ENCODE measurements around the gene ARID3C.

GRCh38 chr9:34628656-34629490 lies at the start of gene ARID3C:
- TF ChIP-seq CTCF (IDR thresholded peaks at IDR 0.05) (no peak), POLR2A (IDR thresholded peaks at IDR 0.05) (no peak), POLR2AphosphoS5 (IDR thresholded peaks at IDR 0.05) (no peak)
